Breast epithelium (tissue), 4 donors: Measurements from ENCODE around the gene RAD23B. TPM values are rescaled to one million over a fixed set of nuclear protein-coding genes. Genes with fewer than 3 reads are reported as not detected.

Experiments used
- DNase-seq, 2 donors: peaks; one replicate each; pipeline ENCODE4 v3.0.0-alpha.2; 2019; ENCODE audit warnings: low spot score in 2 of 2
- H3K27ac ChIP-seq, 2 donors: fragments of 200-600 bp; sonication (generic) in 1 of 2; one replicate each; pipeline ENCODE4 v1.5.1; 2016 to 2019; ENCODE audit warnings: mild to moderate bottlenecking in 1 of 2
- H3K27me3 ChIP-seq, 2 donors: fragments of 200-600 bp; sonication (generic) in 1 of 2; one replicate each; pipeline versions ENCODE4 v1.5.1 to v1.6.0; 2017 to 2019; ENCODE audit warnings: control low read depth in 1 of 2, mild to moderate bottlenecking in 1 of 2
- H3K36me3 ChIP-seq: fragments of 200-600 bp; one replicate; pipeline ENCODE4 v1.5.1; 2019
- H3K4me1 ChIP-seq, 2 donors: fragments of 200-600 bp; sonication (generic); one replicate each; pipeline ENCODE4 v1.5.1; 2016 to 2019; ENCODE audit warnings: control low read depth in 1 of 2
- H3K4me3 ChIP-seq, 3 donors: fragments of 200-600 bp; sonication (generic); 1 replicate in 2 of 3; 2 replicates in 1 of 3; pipeline ENCODE4 v1.5.1; 2016 to 2019; ENCODE audit warnings: mild to moderate bottlenecking in 3 of 3, moderate library complexity in 2 of 3
- H3K9me3 ChIP-seq, 2 donors: fragments of 200-600 bp; sonication (generic) in 1 of 2; one replicate each; pipeline ENCODE4 v1.5.1; 2016 to 2019; ENCODE audit warnings: control low read depth in 1 of 2
- CTCF ChIP-seq, 3 donors: fragments of 450-650 bp; IDR thresholded peaks; one replicate each; pipeline ENCODE4 v1.5.1; 2016 to 2017; ENCODE audit warnings: antibody characterized with exemption in 3 of 3, mild to moderate bottlenecking in 3 of 3, moderate library complexity in 3 of 3
- POLR2A ChIP-seq: fragments of 450-650 bp; IDR thresholded peaks from one replicate; pipeline ENCODE4 v1.6.1; 2016; ENCODE audit warnings: antibody characterized with exemption, mild to moderate bottlenecking, moderate library complexity
- POLR2AphosphoS5 ChIP-seq, 3 donors: sonication (generic); formaldehyde crosslinking; IDR thresholded peaks; one replicate each; pipeline ENCODE4 v1.6.1; 2017; ENCODE audit warnings: antibody characterized with exemption in 3 of 3
- intact Hi-C: fragments of 100-400 bp; cut with DNase I; formaldehyde crosslinking; loops from one replicate; pipeline ENCODE4 v1.15.1; 2023; ENCODE audit warnings: low total_unique reads
- total RNA-seq, 3 donors: library from RNA; depleted of rRNA; stranded (reverse); fragments of >200 nt; gene quantifications; one replicate each; pipeline ENCODE4 v1.1.0, GENCODE V29; 2016

Gene RAD23B
- total RNA-seq, 3 donors from 2014 or later, result 63.6 to 70.2 (median 68.1) TPM

DNA sequence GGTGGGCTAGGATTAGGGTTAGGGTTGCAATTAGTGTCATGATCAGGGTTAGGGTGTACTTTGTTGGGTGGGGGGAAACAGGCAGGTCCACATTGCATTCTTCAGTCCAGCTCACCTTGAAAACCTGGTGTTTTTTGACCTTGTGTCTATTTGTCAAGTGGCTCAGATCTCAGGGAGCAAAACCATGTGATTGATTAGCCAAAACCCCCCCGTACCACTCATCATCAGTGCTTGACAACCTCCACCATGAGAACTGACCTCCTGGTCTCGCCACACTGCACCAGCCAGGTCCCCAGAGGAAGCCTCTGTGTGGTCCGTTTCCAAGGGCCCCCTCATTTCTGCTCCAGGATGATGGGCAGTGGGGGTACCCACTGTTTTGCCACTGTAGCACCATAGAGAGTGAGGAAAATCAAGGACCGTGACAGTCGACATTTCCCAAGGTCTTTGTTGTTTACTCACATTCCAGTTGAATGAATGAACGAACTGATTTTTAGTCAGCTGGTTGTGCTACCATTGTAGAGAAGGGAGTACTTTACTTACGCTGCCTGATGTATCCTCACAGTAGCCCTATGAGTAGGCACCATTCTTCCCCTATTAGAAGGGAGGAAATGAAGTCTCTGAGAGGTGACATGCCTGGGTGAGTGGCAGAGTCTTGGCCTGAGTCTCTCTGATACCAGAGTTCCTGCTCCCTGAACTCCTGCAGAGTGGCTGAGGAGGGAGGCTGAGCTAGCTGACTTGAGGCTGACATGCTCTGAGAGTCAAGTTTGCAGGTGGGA lies 84.8 kb downstream of the RAD23B start:
- H3K4me3 ChIP-seq, result no peak overlapping the region
- no peaks in the 10 kb centered on the region for H3K9me3 ChIP-seq
- no peaks in the 10 kb centered on the region for H3K27me3 ChIP-seq
- no peak for TF ChIP-seq POLR2AphosphoS5 (IDR thresholded peaks at IDR 0.05)
- TF ChIP-seq POLR2A, result no peak
- TF ChIP-seq CTCF (IDR thresholded peaks at IDR 0.05), result no peak
- H3K27ac ChIP-seq, result no peak overlapping the region
- H3K36me3 ChIP-seq, result no peaks in the 10 kb centered on the region
- no peaks in the 10 kb centered on the region for H3K4me1 ChIP-seq
- intact Hi-C loops, result no loop called here
- no peak for DNase-seq

DNA sequence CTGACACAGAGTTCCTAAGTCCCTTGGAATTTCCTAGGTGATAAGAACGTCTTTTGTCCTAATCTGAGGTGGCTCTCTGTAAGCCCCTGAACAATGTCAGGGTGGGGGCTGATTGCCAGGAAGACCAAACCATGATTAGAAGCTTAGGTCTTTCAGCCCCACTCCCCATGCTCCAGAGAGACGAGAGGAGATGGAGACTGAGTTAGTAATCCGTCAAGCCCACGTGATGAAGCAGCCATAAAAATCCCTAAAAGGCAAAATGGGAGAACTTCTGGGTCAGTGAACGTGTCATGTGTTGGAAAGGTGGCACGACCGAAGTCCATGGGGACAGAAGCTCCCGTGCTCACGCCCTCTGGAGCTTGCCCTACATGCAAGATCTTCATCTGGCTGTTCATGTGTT lies 85.6 kb downstream of the RAD23B start:
- no peak for DNase-seq
- TF ChIP-seq POLR2AphosphoS5 (IDR thresholded peaks at IDR 0.05), result no peak
- no peak for TF ChIP-seq CTCF (IDR thresholded peaks at IDR 0.05)
- no peak for TF ChIP-seq POLR2A
- Histone ChIP-seq H3K36me3 (no peaks in the 10 kb centered on the region), H3K27me3 (no peaks in the 10 kb centered on the region), H3K4me1 (no peaks in the 10 kb centered on the region), H3K4me3 (no peak overlapping the region), H3K27ac (no peak overlapping the region), H3K9me3 (no peaks in the 10 kb centered on the region)
- intact Hi-C loops, result no loop called here

DNA sequence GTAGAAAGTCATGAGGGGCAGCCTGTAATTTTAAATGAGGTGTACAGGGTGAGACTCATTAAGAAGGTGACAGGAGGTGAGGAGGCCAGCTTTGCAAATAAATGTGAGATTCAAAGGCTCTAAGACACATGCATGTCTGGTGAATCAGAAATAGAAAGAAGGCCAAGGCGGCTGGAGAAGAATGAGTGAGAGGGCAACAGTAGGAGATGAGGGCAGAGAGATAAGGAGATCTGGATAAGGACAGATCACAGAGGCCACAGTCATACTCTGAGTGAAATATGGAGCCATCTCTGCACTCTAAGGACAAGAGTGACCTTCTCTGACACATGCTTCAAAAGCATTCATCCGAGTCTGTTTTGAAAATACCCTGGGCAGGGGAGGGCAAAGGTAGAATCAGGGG lies 90.7 kb downstream of the RAD23B start:
- no peak for DNase-seq
- H3K4me1 ChIP-seq, result no peaks in the 10 kb centered on the region
- no peak for TF ChIP-seq POLR2AphosphoS5 (IDR thresholded peaks at IDR 0.05)
- H3K27ac ChIP-seq, result no peak overlapping the region
- no peaks in the 10 kb centered on the region for H3K36me3 ChIP-seq
- H3K4me3 ChIP-seq, result no peak overlapping the region
- H3K27me3 ChIP-seq, result no peaks in the 10 kb centered on the region
- H3K9me3 ChIP-seq, result no peaks in the 10 kb centered on the region
- intact Hi-C loops, result no loop called here

DNA sequence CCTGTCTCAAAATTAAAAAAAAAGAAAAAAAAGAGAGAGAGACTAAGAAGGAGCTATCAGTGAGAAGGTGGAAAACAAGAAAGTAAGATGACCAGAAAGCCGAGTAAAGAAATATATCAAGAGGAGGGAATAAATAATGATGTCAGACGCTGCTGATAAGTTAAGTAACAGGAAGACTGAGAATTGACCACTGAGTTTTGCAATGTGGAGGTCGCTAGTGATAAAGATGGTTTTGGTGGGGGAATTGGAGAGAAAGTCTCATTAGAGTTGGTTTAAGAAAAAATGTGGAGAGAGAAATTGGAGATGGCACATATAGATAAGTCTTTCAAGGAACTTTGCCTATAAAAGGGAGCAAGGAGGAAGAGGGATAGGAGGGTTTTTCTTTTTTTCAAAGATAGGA lies 91.9 kb downstream of the RAD23B start:
- H3K36me3 ChIP-seq, result no peaks in the 10 kb centered on the region
- no peaks in the 10 kb centered on the region for H3K4me1 ChIP-seq
- no peak overlapping the region for H3K27ac ChIP-seq
- H3K9me3 ChIP-seq, result no peaks in the 10 kb centered on the region
- DNase-seq, result no peak
- no peaks in the 10 kb centered on the region for H3K27me3 ChIP-seq
- intact Hi-C loops, result no loop called here
- TF ChIP-seq POLR2AphosphoS5 (IDR thresholded peaks at IDR 0.05), result no peak
- TF ChIP-seq POLR2A, result no peak
- TF ChIP-seq CTCF (IDR thresholded peaks at IDR 0.05), result no peak
- no peak overlapping the region for H3K4me3 ChIP-seq

- intact Hi-C loops, result no loop called here
- no peak for DNase-seq
Observed at GRCh38 chr9:107375651-107376369, 92.7 kb downstream of the RAD23B start.

More at GRCh38 chr9:107375651-107376369, 92.7 kb downstream of the RAD23B start:
- H3K4me1 ChIP-seq, result no peaks in the 10 kb centered on the region
- no peaks in the 10 kb centered on the region for H3K36me3 ChIP-seq
- no peak overlapping the region for H3K27ac ChIP-seq
- H3K4me3 ChIP-seq, result no peak overlapping the region
- H3K27me3 ChIP-seq, result no peaks in the 10 kb centered on the region
- TF ChIP-seq POLR2AphosphoS5 (IDR thresholded peaks at IDR 0.05) (no peak), POLR2A (no peak), CTCF (IDR thresholded peaks at IDR 0.05) (no peak)
- no peaks in the 10 kb centered on the region for H3K9me3 ChIP-seq
